ENCODE results near the gene COL4A4.
"Not testable (repeated sequence)": the region's sequence is repeated elsewhere in the genome, so short reads cannot be mapped to it uniquely, and the experiment has no call there.

The COL4A4 gene

DNA sequence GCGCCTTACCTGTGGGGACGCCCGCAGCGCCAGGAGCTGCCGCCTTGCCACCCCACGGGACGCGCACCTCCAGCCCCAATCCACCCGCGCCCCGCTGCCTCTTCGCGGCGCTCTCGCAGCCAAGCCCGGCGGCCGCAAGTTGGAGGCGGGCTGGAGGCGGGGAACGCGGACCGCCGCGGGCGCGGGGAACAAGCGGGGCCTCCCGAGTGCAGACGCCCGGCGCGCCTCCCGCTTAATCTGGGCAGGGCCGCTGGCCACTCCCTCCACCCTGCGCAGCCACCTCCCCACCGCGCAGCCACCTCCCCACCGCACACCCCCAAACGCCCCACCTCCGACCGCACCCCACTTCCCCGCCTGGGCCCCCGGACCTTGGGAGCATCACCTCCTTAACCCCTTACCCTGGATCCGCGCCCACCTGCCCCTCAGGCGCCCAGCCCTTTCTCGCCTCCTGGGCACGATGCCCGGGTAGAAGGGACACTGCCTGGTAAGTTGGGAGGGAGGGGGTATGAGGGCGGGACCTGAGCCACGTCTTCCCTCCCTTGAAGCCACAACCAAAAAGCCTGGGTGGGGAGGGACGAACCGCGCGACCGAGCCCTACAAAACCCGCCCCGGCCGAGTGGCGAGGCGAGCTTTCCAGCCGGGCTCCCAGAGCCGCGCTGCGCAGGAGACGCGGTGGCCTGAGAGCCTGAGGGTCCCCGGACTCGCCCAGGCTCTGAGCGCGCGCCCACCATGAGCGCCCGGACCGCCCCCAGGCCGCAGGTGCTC is at the start of gene COL4A4, which contains the start of gene COL4A3:
COL4A4 (minus strand) TSS at position 208 of the 765 bp plus-strand sequence. CDS start 16,722 bp downstream, outside the sequence.
COL4A3 (plus strand) TSS at position 627 of the 765 bp plus-strand sequence; CDS start at position 730, 103 bp downstream.
- no peak for DNase-seq (ENCODE audit: low read depth)

DNA sequence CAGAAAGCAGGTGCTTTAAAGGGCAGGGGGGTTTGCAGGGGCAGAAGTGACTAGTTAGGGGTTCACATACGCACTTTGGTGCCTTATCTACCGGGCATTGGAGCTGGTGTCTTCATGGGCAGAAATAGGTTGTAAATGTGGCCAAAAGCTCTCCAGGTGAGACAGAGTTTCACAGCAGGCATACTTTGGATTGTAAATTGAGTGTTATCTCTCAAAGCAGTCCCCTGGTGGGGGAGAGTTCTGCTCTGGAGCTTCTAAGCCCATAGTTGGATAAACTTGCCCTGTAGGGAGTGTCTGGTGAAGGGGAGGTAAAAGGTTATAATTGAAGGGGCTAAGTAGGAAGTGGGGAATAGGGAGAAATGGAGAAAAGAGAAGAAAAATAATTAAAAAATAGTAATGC is 43.6 kb upstream of the COL4A4 start:
- DNase-seq (ENCODE audit: low read depth), result no peak

DNA sequence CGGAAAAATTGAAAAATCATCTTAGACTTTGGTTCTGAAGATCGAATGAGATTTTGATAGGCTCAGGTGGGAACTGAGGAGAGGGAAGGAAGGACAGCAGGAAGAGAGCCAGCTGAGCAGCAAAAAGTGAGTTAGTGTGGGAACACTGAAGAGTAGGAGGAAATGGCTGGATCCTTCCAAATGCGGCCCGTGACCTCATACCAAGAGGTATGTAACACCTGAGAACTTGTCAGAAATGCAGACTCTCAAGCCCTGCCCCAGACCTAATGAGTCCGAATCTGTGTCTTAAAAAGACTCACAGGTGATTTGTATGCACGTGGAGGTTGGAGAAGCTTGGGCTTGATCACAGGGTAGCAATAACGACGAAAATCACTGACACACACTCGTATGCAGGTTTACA is 42.4 kb upstream of the COL4A4 start:
- DNase-seq (ENCODE audit: low read depth), result no peak

DNA sequence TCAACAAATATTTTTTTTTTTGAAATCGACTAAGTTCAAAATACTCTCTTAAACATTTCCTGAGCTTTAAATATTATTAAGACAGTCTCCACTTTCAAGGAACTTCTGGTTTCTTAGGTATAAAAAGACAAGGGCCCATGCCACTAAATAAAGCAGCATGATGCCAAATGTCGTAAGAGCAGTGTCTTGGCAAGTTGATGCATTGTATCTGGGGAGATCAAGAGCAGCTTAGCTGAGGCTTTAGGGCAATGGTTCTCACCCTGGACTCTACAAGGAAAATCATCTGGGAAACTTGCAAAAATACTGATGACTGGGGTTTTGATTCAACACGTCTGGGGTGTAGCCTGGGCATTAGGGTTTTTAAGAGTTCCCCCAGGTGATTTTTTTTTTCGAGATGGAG is 41.7 kb upstream of the COL4A4 start:
- DNase-seq (ENCODE audit: low read depth), result no peak

DNA sequence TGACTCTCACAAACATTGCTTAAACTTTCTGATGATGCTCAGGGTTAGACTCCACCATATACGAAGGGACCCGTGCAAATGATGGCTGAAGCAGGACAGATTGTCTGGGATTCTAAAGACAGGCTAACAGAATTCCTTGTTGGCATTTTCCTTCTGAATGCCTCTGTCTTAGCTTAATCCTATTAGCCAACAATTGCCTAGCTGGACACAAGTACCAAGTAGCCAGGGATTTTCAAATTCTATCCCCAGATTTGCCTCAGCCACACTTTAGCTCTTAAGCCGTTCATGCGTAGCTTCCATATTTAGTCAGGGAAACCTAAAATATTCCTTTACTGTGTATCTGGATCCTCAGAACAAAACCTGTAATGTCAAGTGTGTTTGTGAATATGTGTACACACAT is 40.4 kb upstream of the COL4A4 start:
- no peak for DNase-seq (ENCODE audit: low read depth)

DNA sequence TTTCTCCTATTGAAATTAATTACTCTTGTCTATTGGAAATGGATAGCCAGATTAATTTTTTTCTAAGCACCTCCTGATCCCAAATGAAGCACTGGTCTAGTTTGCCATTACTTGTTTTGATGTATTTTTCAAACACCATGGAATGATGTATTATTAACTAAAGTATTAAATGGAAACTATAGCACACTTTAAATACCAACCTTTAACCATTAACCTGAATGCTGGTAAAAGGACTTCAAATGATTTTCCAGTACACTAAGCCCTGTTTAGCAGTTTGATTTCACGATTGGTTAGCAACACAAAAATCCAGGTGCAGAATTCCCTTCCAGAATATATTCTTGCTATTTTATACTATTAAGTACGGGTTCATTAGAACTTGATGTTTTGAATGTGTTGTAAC is 37.8 kb upstream of the COL4A4 start:
- DNase-seq (ENCODE audit: low read depth), result no peak

DNA sequence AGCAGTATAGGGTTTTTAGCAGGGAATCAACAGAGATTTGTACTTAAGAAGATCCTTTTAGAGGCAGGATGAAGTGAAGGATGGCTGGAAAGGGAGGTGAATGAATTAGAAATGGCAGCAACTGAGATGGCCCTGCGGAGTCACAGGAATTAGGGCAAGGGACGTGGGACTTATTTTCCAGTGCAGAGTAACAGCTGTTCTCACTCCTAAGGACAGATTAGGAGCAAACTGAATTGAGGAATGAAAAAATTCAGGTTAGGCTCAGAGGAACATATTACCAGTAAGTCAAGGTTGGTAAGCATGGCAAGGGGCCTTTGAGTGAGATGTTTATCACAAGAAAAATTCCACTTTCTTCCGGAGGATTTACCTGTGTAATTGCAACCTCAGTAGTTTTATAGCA is 34.9 kb upstream of the COL4A4 start:
- DNase-seq (ENCODE audit: low read depth), result no peak

DNA sequence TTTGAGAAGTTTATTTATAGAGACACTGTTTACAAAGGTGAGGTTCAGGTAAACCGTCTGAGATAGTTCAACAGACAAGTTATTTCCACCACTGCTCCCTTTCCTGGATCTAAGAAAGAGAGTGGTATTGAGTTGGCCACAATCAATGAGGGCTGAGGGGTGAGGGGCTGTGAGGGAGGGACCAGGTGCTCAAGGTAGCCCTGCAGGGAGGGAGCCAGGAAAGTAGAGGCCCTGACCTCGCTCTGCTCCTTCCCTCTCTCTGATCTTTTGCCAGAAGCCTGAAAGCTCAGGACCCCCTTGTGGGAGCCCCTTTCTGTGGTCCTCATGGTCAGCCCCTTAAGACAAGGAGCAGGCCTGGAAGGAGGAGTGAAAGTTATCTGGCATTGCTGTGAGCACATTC is 30.2 kb upstream of the COL4A4 start:
- no peak for DNase-seq (ENCODE audit: low read depth)

DNA sequence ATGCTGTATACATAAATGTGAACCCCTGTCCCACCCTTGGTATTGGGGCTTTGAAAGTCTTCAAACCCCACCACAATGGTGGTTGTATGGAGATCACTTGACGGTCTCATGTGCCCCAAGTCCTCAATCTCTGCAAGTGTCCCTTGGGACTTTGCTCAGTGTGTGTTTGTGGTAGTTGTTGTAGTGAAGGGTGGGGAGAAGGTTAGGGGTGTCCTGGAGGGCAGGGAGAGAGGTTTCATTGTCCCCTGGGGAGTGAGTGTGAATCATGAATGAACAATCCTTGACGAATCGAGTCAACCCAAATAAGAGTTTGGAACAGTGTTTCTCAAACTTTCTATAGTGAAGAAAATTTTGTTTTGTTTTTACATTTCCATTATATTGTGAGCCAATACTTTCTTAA is 28.5 kb upstream of the COL4A4 start:
- DNase-seq (ENCODE audit: low read depth), result no peak

DNA sequence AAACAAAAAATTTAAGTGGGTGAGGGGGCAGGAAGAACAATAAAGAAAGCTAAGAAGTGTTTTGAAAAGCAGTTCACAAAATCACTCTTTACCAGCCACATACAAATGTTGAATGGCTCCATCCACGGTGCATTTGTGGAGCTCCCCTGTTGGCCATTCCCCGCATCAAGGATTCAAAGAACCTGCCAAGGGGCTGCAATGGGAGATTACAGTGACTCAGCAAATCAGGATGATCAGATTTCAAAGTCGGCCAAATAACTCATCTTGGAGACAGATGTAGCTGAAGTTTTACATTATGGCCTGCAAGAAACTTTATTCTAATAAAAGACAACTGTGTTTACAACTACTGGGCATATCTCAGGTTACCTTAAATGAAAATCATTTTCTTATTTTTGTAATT is 27.4 kb upstream of the COL4A4 start:
- no peak for DNase-seq (ENCODE audit: low read depth)

DNA sequence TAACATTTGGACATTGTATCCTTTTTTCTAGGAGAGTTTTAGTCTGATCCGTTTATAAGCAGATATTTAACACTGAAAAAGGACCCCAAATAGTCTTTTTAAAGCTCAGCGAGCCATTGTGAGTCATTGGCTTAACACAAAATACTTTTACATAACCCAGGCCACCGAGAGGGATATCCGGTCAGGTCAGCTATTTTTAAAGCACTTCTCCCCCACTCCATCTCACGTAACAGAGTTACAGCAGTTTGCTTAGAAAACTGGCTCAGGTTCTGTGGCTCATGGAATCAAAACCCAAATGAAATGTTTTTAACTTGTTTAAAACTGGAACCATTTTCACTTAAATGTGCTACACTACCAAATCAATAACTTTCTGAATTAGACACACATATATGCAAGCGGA is 24.3 kb upstream of the COL4A4 start:
- DNase-seq (ENCODE audit: low read depth), result no peak

DNA sequence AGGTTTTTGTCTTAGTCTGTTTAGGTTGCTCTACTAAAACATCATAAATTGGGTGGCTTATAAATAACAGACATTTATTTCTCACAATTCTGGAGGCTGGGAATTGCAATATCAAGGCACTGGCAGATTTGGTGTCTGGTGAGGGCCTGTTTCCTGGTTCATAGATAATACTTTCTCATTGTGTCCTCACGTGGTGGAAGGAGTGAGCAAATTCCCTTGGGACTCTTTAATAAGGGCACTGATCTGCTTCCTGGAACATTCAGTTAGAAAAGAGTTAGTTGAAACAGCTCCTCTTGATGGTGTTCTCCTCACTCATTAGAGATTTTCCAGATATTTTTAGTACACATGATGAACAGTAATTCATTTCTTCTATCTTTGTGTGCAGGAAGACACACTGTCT is 22.7 kb upstream of the COL4A4 start:
- no peak for DNase-seq (ENCODE audit: low read depth)

DNA sequence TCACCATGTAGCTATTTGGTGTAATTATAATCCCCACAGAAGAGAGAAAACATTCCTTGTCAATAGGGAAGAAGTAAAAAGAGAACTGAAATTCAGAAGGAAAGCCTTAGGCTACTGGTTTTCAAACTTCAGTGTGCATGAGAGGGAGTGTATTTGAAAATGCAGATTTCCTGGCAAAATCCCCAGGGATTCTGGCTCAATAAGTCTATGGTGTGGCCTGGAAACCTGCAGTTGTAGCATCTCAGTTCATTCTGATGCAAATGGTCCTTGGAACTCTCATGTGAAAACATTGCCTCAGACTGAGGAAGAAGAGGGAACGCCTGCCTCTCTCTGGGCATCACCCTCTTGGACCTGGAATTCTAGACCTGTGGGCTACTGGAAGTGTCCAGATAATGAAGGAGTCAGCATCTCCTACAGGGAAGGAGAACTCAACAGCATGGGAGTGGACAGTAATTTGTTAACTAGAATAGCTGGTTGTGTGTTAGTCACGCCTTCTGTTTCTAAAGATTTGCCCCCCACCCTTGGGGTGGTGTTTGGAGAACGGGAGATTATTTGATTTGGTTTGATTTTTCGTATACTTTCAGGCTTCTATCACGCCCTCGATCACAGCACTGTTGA is 21.7 kb upstream of the COL4A4 start:
- no peak for DNase-seq (ENCODE audit: low read depth)

DNA sequence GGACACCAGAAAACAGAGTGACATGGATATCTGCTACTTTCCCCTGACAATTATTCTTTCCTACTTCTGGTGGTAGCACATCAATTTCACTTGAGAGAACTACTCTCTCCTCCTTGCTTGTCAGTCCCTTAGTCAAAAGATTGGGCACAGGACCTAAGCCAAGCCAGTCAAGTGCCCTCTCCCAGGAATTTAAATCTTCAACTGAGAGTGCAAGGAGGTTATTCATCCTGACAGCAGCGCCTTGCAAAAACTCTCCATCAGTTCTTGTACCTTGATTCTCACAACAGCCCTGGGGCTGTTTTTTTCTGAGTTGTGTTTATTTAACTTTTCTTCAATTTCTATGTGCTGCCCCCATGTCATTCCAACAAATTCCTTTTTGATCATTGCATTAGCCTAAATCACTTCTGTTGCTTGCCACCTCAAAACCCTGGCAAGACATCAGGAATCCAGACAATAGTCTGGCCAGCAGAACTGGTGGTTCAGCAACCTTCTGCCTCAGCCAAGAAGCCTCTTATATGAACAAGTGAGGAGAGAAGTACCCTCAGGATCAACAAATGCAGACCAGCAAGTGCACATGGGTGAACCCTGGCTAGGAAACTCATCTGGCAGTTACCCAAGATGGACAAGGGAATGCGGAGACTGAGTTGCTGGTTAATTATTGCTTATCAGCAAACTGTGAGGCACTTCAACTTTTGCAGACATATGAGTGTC is 19.8 kb upstream of the COL4A4 start:
- no peak for DNase-seq (ENCODE audit: low read depth)

DNA sequence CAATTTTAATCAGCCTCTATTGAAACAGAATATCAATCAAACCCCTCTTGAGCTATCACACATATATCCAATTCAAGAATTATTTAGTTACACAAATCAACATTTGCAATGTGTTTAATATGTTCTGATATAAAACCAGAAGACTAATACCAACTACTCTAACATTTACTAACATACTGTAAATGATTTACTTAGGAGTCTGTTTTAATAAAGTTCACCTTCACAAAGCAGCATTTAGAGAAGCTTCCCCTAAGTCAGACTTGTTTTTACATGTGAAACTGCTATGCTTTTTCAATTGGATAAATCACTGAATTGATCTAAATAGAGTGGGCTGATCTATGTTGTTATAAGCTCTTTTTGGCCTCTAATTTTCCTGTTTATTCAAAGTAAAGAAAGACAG is 18.8 kb upstream of the COL4A4 start:
- DNase-seq (ENCODE audit: low read depth), result no peak

DNA sequence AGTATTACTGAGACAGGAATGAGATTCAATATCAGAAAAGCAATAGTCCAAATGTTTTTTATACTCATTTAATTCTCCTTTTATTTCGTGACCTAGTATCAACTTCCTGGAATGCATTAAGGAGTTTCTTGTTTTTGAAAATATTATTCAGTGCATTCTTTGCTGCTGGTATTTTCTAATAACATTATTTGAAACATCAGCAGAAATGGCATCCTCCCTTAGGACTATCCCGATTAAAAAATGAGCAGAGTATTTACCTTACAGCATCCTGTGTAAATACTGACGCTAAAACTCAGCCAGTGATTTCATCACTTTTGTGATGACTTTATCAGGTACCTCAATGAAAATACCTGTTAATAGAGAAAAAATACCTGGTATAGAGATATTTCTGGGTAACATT is 16.8 kb upstream of the COL4A4 start:
- no peak for DNase-seq (ENCODE audit: low read depth)

DNA sequence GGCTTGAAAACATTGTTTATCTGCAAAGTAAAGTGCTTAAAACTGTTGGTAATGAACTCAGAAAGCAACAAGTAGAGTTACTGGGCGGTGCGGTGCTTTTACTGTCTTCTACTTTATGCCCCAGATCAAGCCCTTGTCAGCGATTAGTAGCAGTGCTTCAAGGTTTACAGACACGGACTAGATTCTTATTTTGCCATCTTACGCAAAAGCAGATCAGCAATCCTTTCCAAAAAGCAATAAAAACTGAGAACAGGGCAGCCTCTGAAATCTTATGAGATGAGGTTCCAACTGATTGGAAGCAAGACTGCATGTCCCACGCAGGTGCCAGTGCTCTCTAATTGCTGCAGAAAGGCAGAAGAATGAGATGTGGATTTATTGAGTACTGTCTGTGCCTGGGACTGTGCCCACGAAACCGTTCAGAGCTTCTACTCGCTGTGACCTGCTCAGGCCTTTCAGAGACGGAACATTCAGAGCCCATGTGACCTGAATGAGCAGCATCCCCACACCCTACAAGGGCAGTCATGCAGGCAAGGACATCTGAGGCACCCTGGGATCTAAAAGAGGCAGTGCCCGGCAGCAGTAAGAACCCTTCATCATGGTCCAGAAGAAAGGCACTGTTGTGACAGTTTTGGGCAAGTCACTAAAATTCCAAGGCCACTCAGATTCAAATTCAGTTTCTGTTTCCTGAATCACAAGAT is 16.1 kb upstream of the COL4A4 start:
- DNase-seq (ENCODE audit: low read depth), result no peak

DNA sequence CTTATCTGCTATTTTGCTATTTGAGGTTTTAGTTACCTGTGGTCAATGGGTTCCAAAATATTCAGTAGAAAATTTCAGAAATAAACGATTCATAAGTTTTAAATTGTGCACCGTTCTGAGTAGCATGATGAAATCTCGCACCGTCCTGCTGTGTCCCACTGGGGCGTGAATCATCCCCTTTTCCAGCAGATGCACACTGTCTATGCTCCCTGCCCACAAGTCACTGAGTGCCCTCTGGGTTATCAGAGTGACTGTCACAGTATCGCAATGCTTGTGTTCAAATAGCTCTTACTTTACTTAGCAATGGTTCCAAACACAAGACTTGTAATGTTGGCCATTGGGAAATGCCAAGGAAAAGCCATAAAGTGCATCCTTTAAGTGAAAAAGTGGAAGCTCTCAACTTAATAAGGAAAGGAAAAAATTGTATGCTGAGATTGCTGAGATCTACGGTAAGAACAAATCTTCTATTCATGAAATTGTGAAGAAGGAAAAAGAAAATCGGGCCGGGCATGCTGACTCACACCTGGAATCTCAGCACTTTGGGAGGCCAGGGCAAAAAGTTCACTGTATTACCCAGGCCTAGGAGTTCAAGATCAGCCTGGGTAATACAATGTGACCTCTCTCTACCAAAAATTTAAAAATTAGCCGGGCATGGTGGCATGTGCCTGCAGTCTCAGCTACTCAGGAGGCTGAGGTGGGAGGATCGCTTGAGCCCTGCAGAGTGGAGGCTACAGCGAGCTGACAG is 13.8 kb upstream of the COL4A4 start:
- no peak for DNase-seq (ENCODE audit: low read depth)

DNA sequence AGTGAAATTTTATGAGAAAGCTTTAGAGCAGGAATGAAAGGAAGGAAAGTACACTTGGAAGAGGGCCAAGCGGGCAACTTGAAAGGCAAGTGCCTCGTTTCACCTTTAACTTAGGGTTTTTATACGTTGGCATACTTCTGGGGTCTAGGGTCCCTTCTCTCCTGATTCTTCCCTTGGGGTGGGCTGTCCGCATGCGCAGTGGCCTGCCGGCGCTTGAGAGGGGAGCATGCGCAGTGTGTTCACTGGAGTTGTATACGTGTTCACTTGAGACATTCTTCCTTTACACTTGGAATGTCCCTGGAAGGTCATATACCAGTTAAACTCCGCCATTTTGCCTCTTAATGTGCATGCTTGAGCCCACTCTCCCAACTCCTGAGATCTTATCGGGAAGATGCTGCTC is 7.8 kb upstream of the COL4A4 start:
- not testable (repeated sequence) for DNase-seq (ENCODE audit: low read depth)

DNA sequence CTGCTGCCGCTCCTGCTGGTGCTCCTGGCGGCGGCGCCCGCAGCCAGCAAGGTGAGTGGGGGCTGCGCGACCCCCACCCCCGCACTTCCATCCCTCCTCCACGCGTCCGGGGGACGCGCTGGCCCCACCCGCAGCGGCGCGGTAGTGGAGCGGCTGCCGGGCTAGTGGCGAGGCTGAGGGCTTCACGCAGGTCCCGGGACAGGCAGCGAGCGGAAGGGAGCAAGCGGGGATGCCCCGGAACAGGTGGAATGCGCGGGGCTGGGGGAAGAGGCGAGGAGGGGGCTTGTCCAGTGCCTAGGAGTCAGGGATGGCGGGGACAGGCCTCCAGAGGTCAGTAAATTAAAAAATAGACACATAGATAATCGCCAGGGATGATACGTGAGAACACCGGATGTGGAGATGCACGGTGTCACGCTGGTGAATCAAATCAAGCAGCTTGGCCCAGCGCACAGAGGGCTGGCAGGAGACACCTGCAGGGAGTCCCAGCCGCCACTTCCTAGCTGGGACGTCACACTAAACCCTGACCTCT is 822 bp upstream of the COL4A4 start:
- DNase-seq (ENCODE audit: low read depth), result no peak

DNA sequence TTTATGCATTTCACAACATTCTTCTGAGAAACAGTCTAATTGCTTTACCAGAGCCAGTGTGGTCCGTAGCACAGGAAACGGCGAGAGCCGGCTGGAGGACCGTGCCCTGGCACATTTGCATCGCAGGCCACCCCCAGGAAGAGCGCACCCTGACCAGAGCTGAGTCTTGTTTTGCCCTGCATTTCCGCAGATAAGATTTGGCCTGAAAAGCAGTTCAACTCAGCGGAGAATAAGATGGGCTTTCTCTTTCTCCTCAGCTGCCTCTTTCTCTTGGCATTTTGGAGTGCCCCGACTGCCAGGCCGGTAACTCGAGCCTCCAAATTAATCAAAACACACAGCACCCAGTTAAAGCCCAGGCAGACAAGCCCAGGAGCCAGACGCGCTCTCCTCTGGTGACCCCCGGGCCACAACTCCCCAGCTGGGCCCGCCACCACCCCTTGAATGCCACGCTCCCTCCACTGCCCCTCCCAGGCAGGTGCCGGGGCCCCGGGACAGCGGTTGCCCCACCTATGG is 464 bp downstream of the COL4A4 start:
- no peak for DNase-seq (ENCODE audit: low read depth)

All from activated T-helper 1 cell treated with Interleukin-2 at 50 U/mL for 16 hours (primary cell).